Vagina (tissue), 2 donors: ENCODE measurements around the gene NHLRC1.

Source experiments
- CTCF ChIP-seq, 3 experiments: fragments of 450-650 bp in 2 of 3; fragments of 200-600 bp in 1 of 3; sonication (generic) in 1 of 3; IDR thresholded peaks; one replicate each; pipeline ENCODE4 v1.5.1; 2017 to 2019; ENCODE audit warnings: antibody characterized with exemption in 3 of 3, mild to moderate bottlenecking in 2 of 3, moderate library complexity in 2 of 3
- POLR2AphosphoS5 ChIP-seq, 2 donors: sonication (generic); formaldehyde crosslinking; IDR thresholded peaks; one replicate each; pipeline ENCODE4 v1.9.0; 2017; ENCODE audit warnings: antibody characterized with exemption in 2 of 2, mild to moderate bottlenecking in 2 of 2, low read depth in 1 of 2; ENCODE audit not compliant: insufficient read depth in 1 of 2

- no peak for TF ChIP-seq CTCF (IDR thresholded peaks at IDR 0.05)
- TF ChIP-seq POLR2AphosphoS5 (IDR thresholded peaks at IDR 0.05; ENCODE audit: insufficient read depth in 1 of 2, low read depth in 1 of 2): no peak
These were observed 43.3 kb upstream of the NHLRC1 start for GRCh38 chr6:18165751-18166150.
